OCI-LY7 (cell line): ENCODE data around the gene AGAP3. TPM values are rescaled to one million over a fixed set of nuclear protein-coding genes. Genes with fewer than 3 reads are reported as not detected.

Experiments used
- BruUV-seq: library from RNA; stranded (reverse); fragments of 400-500 nt; replicated peaks from 2 replicates; lab custom pipeline; 2021; lab: Mats Ljungman, UMichigan
- CTCF ChIA-PET: fragments of 300-600 bp; sonication (Branson Sonifier 250); formaldehyde crosslinking; loops from one replicate; lab custom pipeline; 2022; ENCODE audit warnings: antibody characterized with exemption; ENCODE audit not compliant: unreplicated experiment; lab: Charles Lee
- POLR2A ChIA-PET: fragments of 300-600 bp; sonication (Branson Sonifier 250); formaldehyde crosslinking; loops from one replicate; lab custom pipeline; 2022; ENCODE audit warnings: antibody characterized with exemption; lab: Charles Lee
- DNase-seq: peaks from one replicate; pipeline ENCODE4 v3.0.0-alpha.2; 2015; ENCODE audit warnings: low spot score
- H2AFZ ChIP-seq: fragments of 200-600 bp; sonication (generic), shearing (Covaris generic); 2 replicates; pipeline ENCODE4 v1.6.1; 2014; ENCODE audit warnings: mild to moderate bottlenecking, antibody characterized with exemption, low read length, moderate library complexity
- H3K27ac ChIP-seq: fragments of 200-600 bp; sonication (generic); 2 replicates; pipeline ENCODE4 v1.5.1; 2014; ENCODE audit warnings: mixed run types, low read depth, mild to moderate bottlenecking, moderate library complexity, low read length, inconsistent platforms; ENCODE audit not compliant: poor library complexity, severe bottlenecking
- H3K36me3 ChIP-seq: fragments of 200-600 bp; sonication (generic); 2 replicates; pipeline ENCODE4 v1.6.1; 2014; ENCODE audit warnings: mild to moderate bottlenecking, antibody characterized with exemption, low read length, moderate library complexity, mixed read lengths; ENCODE audit not compliant: insufficient read depth
- H3K4me1 ChIP-seq: fragments of 200-600 bp; sonication (generic); 2 replicates; pipeline ENCODE4 v1.5.1; 2014; ENCODE audit warnings: mild to moderate bottlenecking, low read length; ENCODE audit not compliant: insufficient read depth, poor library complexity, severe bottlenecking
- H3K4me2 ChIP-seq: fragments of 200-600 bp; sonication (generic); 2 replicates; pipeline ENCODE4 v1.6.1; 2014; ENCODE audit warnings: mild to moderate bottlenecking, low read length
- H3K4me3 ChIP-seq: fragments of 200-600 bp; sonication (generic); 2 replicates; pipeline ENCODE4 v1.5.1; 2014; ENCODE audit warnings: mild to moderate bottlenecking, low read depth, low read length; ENCODE audit not compliant: poor library complexity, severe bottlenecking
- H3K79me2 ChIP-seq: fragments of 200-600 bp; sonication (generic); 2 replicates; pipeline ENCODE4 v1.6.1; 2016; ENCODE audit warnings: low read depth, mild to moderate bottlenecking, low read length, moderate library complexity, mixed read lengths; ENCODE audit not compliant: insufficient read depth
- H3K9me2 ChIP-seq: fragments of 200-600 bp; sonication (generic); 2 replicates; pipeline ENCODE4 v1.6.1; 2016; ENCODE audit warnings: mild to moderate bottlenecking, low read length, mixed read lengths; ENCODE audit not compliant: insufficient read depth
- H3K9me3 ChIP-seq: fragments of 200-600 bp; sonication (generic); 2 replicates; pipeline ENCODE4 v1.6.1; 2014; ENCODE audit warnings: mild to moderate bottlenecking, mixed run types, low read length, mixed read lengths
- H4K20me1 ChIP-seq: fragments of 200-600 bp; sonication (generic); 2 replicates; pipeline ENCODE4 v1.6.1; 2014; ENCODE audit warnings: mild to moderate bottlenecking, antibody characterized with exemption, low read length, moderate library complexity, mixed read lengths; ENCODE audit not compliant: insufficient read depth
- EZH2phosphoT487 ChIP-seq: fragments of 200-600 bp; sonication (generic); IDR thresholded peaks from 2 replicates; pipeline ENCODE4 v1.6.1; 2018; ENCODE audit warnings: low read depth, borderline replicate concordance, mild to moderate bottlenecking, mixed run types, antibody characterized with exemption, low read length, moderate library complexity, mixed read lengths
- intact Hi-C: fragments of 100-400 bp; cut with micrococcal nuclease; formaldehyde crosslinking; loops from one replicate; pipeline ENCODE4 v1.10.0; 2022; ENCODE audit not compliant: unreplicated experiment
- total RNA-seq, 2 experiments: library from RNA; depleted of rRNA in 1 of 2; stranded (reverse); fragments of >200 nt in 1 of 2; shearing (Covaris generic) in 1 of 2; gene quantifications; 2 replicates each; pipeline ENCODE4 v1.2.3, GENCODE V29; 2014 to 2022
- TF ChIP-seq, protein P1 (sequence below): fragments of 200-600 bp; sonication (generic); conservative IDR thresholded peaks from 2 replicates; pipeline ENCODE4 v1.5.1; 2014; ENCODE audit warnings: mild to moderate bottlenecking, antibody characterized with exemption, low read length, moderate library complexity, mixed read lengths

Gene AGAP3
- total RNA-seq, 2 experiments from 2014 or later: 4.8 to 30.9 TPM

DNA sequence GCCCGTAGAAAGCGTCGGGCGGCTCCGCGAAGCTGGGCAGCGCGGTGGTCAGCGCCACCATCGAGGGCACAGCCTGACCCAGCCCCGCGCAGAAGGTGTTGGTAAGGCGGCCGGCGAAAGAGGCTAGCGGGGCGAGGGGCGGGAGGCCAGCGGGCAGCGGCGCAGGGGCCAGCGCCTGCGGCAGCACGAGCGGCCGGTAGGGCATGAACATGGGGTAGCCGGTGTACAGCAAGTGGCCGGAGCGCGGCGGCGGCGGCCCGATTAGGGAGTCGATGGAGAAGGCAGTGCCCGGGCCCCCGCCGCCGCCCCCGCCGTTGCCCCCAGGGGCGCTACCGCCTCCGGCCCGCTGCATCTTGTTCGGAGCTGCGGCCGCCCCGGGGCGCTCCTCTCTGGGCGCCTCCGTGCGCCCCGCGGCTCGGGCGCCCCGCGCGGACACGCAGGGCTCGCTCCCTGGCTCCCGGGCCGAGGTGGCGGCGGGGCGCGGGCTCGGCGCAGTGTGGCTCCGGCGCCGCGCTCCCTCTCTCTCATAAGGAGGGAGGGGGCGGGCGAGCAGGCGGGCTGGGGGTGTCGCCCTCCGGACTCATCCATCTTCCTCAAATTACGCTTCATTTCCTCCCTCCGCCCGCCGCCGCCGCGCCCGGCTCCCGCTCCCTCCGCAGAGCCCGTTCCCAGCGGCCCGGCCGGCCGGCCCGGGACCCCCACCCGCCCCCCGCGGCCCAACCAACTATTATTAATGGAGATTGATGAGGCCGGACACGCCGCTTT is 81.1 kb downstream of the AGAP3 start, which contains the start of gene GBX1:
TSS of gene GBX1 (minus strand) at position 498 of the 765 bp plus-strand sequence. CDS start at position 352, 146 bp downstream.
- H2AFZ ChIP-seq: no peak within 1 kb of the TSS
- POLR2A ChIA-PET: no interaction called here

DNA sequence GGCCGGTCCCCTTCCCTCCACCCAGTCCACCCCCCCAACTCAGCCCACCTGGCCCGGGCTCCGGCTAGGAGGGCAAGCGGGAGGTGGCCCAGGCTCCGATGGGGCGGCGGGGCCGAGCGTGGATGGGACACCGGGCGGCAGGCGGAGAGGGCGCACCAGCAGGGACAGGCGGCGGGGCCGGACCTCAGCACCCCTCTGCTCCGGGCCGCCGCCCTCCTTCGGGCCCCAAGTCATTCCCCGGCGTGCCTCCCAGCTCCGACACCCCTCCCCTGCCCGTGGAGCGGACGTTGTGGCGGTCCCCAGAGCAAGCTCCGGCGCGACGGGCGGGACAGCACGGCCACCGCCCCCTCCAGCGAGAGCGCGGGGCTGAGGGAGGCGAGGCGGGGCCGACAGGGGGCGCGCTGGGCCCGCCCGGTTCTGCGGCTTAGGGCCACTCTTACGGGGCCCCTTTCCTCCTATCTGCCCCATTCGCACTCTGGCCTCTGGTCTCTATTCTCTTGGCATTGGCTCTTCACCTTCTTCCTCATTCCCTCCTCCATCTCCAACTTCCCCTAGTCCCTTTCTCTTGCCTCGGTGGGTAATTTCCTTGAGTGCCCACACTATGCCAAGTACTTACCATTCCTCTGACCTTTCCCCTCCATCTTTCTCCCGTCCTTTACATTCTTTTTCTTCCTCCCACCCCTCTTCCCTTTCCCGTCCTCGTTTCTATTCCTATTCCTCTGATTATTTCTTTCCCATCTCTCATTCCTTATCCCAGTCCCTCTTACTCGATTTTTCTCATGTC is 81.9 kb downstream of the AGAP3 start:
- H3K79me2 ChIP-seq: no peaks in the 10 kb centered on the region
- BruUV-seq: no TSS peak
- CTCF ChIA-PET: no interaction called here
- intact Hi-C loops: no loop called here
- no peak overlapping the region for H3K27ac ChIP-seq
- TF ChIP-seq EZH2phosphoT487: no peak
- TF ChIP-seq, protein P1, sequence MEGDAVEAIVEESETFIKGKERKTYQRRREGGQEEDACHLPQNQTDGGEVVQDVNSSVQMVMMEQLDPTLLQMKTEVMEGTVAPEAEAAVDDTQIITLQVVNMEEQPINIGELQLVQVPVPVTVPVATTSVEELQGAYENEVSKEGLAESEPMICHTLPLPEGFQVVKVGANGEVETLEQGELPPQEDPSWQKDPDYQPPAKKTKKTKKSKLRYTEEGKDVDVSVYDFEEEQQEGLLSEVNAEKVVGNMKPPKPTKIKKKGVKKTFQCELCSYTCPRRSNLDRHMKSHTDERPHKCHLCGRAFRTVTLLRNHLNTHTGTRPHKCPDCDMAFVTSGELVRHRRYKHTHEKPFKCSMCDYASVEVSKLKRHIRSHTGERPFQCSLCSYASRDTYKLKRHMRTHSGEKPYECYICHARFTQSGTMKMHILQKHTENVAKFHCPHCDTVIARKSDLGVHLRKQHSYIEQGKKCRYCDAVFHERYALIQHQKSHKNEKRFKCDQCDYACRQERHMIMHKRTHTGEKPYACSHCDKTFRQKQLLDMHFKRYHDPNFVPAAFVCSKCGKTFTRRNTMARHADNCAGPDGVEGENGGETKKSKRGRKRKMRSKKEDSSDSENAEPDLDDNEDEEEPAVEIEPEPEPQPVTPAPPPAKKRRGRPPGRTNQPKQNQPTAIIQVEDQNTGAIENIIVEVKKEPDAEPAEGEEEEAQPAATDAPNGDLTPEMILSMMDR: peak; percentile 73
- H3K36me3 ChIP-seq: no peaks in the 10 kb centered on the region
- peak; percentile 17 for DNase-seq
- H3K9me2 ChIP-seq: no peaks in the 10 kb centered on the region
- no peaks in the 10 kb centered on the region for H4K20me1 ChIP-seq
- no peaks in the 10 kb centered on the region for H3K4me1 ChIP-seq
- no peak overlapping the region for H3K4me3 ChIP-seq
- POLR2A ChIA-PET: no interaction called here
- no peak overlapping the region for H3K4me2 ChIP-seq
- H3K9me3 ChIP-seq: no peaks in the 10 kb centered on the region
- no peak overlapping the region for H2AFZ ChIP-seq

More for the DNA sequence above, 81.1 kb downstream of the AGAP3 start, which contains the start of gene GBX1:
- Histone ChIP-seq H4K20me1 (no peaks in the 10 kb centered on the region), H3K36me3 (no peaks in the 10 kb centered on the region), H3K9me3 (no peaks in the 10 kb centered on the region), H3K79me2 (no peaks in the 10 kb centered on the region), H3K4me2 (no peak within 1 kb of the TSS), H3K9me2 (no peaks in the 10 kb centered on the region), H3K4me1 (no peaks in the 10 kb centered on the region), H3K4me3 (no peak within 1 kb of the TSS), H3K27ac (no peak within 1 kb of the TSS)
- CTCF ChIA-PET: no interaction called here
- intact Hi-C loops: no loop called here
- DNase-seq: no peak
- no TSS peak for BruUV-seq
- TF ChIP-seq, protein P1: no peak
